Endothelial cell (in vitro differentiated cells): ENCODE results near the gene MOCOS. TPM values are rescaled to one million over a fixed set of nuclear protein-coding genes. Genes with fewer than 3 reads are reported as not detected.

ENCODE experiments used
- DNase-seq: peaks from one replicate; pipeline ENCODE4 v3.0.0; 2021; ENCODE audit warnings: low spot score
- H3K27ac Mint-ChIP-seq: one replicate; pipeline ENCODE4 v1.8.0; 2021; ENCODE audit warnings: mixed read lengths, inconsistent platforms; ENCODE audit not compliant: unreplicated experiment
- H3K27me3 Mint-ChIP-seq: one replicate; pipeline ENCODE4 v1.8.0; 2021; ENCODE audit warnings: mild to moderate bottlenecking, moderate library complexity, mixed read lengths, inconsistent platforms; ENCODE audit not compliant: unreplicated experiment
- H3K36me3 Mint-ChIP-seq: one replicate; pipeline ENCODE4 v1.8.0; 2021; ENCODE audit warnings: mild to moderate bottlenecking, low read depth, mixed read lengths, inconsistent platforms; ENCODE audit not compliant: unreplicated experiment
- H3K4me1 Mint-ChIP-seq: one replicate; pipeline ENCODE4 v1.8.0; 2021; ENCODE audit warnings: mild to moderate bottlenecking, mixed read lengths, inconsistent platforms; ENCODE audit not compliant: unreplicated experiment
- H3K4me3 Mint-ChIP-seq: one replicate; pipeline ENCODE4 v1.8.0; 2021; ENCODE audit warnings: mild to moderate bottlenecking, mixed read lengths, inconsistent platforms; ENCODE audit not compliant: unreplicated experiment
- H3K9me3 Mint-ChIP-seq: one replicate; pipeline ENCODE4 v1.8.0; 2021; ENCODE audit warnings: mixed read lengths, inconsistent platforms; ENCODE audit not compliant: unreplicated experiment
- CTCF ChIP-seq: fragments of 200-600 bp; sonication (generic); IDR thresholded peaks from one replicate; pipeline ENCODE4 v1.5.0; 2021; ENCODE audit warnings: antibody characterized with exemption; ENCODE audit not compliant: unreplicated experiment
- total RNA-seq: library from RNA; stranded (reverse); fragmentation: NEBNext Ultra II Directional; extraction: Animal tissue kit (Norgen Biotek cat#: 25700); gene quantifications from one replicate; pipeline ENCODE4 v1.2.1, GENCODE V29; 2021; ENCODE audit not compliant: unreplicated experiment

The MOCOS gene
- total RNA-seq, 1 donor from 2014 or later, result 0.56 TPM

- no peaks in the 10 kb centered on the region for H3K4me1 Mint-ChIP-seq
- H3K27ac Mint-ChIP-seq, result no peak overlapping the region
- TF ChIP-seq CTCF, result no peak
- no peak overlapping the region for H3K4me3 Mint-ChIP-seq
- peaks cover 3% of the 10 kb centered on the region for H3K27me3 Mint-ChIP-seq
- H3K9me3 Mint-ChIP-seq, result no peaks in the 10 kb centered on the region
- H3K36me3 Mint-ChIP-seq, result no peaks in the 10 kb centered on the region
- no peak for DNase-seq
Measured at GRCh38 chr18:36249392-36249791, 62.1 kb downstream of the MOCOS start.

GRCh38 chr18:36250827-36251226, 63.5 kb downstream of the MOCOS start:
- no peaks in the 10 kb centered on the region for H3K36me3 Mint-ChIP-seq
- no peak for TF ChIP-seq CTCF
- no peaks in the 10 kb centered on the region for H3K9me3 Mint-ChIP-seq
- DNase-seq, result no peak
- H3K4me1 Mint-ChIP-seq, result no peaks in the 10 kb centered on the region
- no peak overlapping the region for H3K27ac Mint-ChIP-seq
- no peak overlapping the region for H3K4me3 Mint-ChIP-seq
- peaks cover 3% of the 10 kb centered on the region for H3K27me3 Mint-ChIP-seq

- no peaks in the 10 kb centered on the region for H3K9me3 Mint-ChIP-seq
- H3K36me3 Mint-ChIP-seq, result no peaks in the 10 kb centered on the region
- H3K27ac Mint-ChIP-seq, result no peak overlapping the region
- no peak overlapping the region for H3K4me3 Mint-ChIP-seq
- DNase-seq, result no peak
- no peak for TF ChIP-seq CTCF
- peaks cover 2% of the 10 kb centered on the region for H3K27me3 Mint-ChIP-seq
- no peaks in the 10 kb centered on the region for H3K4me1 Mint-ChIP-seq
Measured at GRCh38 chr18:36255072-36255698, 67.9 kb downstream of the MOCOS start.

- Mint-ChIP-seq H3K27ac (no peak overlapping the region), H3K36me3 (no peaks in the 10 kb centered on the region), H3K9me3 (no peaks in the 10 kb centered on the region), H3K4me1 (no peaks in the 10 kb centered on the region), H3K4me3 (no peak overlapping the region), H3K27me3 (peaks cover 2% of the 10 kb centered on the region)
- TF ChIP-seq CTCF, result no peak
- no peak for DNase-seq
Measured at GRCh38 chr18:36256094-36256493, 68.8 kb downstream of the MOCOS start.

- Mint-ChIP-seq H3K9me3 (no peaks in the 10 kb centered on the region), H3K4me1 (peaks cover 5% of the 10 kb centered on the region)
- no peak for DNase-seq
Measured at GRCh38 chr18:36262971-36263370, 75.7 kb downstream of the MOCOS start.

More at GRCh38 chr18:36262971-36263370, 75.7 kb downstream of the MOCOS start:
- Mint-ChIP-seq H3K27me3 (peaks cover 6% of the 10 kb centered on the region), H3K27ac (no peak overlapping the region), H3K4me3 (no peak overlapping the region), H3K36me3 (no peaks in the 10 kb centered on the region)
- no peak for TF ChIP-seq CTCF
